Measurements from ENCODE around the gene SMG1.
"Not testable (repeated sequence)": the region's sequence is repeated elsewhere in the genome, so short reads cannot be mapped to it uniquely, and the experiment has no call there.

The SMG1 gene

DNA sequence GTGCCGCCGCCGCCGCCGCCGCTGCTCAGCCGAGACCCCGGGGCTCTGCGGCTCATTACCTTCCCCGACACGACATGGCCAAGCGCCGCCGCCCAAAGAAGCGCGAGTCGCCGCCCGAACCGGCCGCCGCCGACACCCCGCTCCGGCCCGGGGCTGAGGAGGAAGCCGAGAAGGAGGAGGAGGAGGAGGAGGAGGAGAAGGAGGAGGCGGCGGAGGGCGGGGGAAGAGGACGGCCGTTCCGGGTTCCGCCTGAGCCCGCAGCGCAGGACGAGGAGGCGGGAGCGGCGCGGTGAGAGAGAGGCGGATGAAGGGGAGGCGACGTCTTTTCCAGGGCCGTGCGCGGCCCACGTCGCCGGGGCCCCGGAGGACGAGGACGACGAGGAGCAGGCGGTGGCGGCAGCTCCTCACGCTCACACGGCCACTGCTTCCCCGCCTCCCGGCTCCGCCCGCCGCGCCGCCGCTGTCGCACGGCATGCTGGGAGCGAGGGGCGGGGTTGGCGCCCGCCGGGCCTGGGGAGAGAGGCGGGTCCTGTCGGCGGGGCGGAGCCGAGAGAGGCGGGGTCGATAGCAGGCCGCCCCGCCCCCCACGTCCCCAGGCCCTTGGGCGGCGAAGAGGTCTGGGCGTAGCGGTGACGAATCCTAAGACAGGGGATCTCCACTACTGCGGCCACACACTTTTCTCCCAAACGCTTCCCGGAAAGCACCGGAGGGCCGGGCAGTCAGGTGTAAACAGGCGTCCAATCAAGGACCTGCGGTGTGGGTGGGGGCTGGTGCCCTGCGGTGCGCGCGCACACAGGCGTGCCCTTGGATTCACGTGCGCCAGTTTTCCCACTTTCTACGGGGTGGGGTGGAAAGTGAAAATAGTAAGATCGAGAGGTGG lies at the start of gene SMG1:
Gene SMG1 (minus strand): TSS at position 423 of the 880 bp plus-strand sequence. CDS start 367 bp downstream, at position 56.
- peak; percentile 83 to 86 for DNase-seq (ENCODE audit: low read depth in 2 of 2)

DNA sequence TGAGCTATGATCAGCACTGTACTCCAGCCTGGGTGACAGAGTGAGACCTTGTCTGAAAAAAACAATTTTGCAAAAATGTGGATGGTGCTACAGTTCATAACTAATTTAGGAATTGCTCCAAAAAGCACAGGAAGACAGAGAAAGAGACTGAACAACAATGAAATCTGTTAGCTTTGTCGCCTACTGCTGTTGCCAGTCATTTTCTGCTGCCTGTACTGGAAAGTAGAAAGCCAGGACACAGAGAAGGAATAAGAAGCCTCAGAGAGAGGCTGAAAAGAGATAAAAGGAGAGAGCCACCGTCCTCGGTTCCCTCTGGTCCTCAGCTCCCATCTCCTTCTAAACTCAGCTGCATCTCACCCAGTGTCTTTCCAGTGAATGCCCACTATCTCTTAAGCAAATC lies 48.9 kb upstream of the SMG1 start:
- DNase-seq (ENCODE audit: low read depth in 2 of 2), result no peak

DNA sequence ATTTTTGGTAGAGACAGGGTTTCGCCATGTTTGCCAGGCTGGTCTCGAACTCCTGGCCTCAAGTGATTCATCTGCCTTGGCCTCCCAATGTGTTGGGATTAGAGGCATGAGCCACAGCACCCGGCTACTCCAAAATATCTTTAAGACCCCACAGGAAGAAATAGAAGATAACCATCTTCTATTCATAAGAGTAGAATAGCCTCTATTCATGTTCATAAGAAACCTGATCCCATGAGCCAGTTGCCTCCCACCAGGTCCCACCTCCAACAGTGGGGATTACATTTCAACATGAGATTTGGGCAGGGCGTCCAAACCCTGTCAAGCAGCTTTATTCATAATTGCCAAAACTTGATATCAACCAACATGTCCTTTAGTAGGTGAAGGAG lies 43.6 kb upstream of the SMG1 start:
- no peak for DNase-seq (ENCODE audit: low read depth in 2 of 2)

DNA sequence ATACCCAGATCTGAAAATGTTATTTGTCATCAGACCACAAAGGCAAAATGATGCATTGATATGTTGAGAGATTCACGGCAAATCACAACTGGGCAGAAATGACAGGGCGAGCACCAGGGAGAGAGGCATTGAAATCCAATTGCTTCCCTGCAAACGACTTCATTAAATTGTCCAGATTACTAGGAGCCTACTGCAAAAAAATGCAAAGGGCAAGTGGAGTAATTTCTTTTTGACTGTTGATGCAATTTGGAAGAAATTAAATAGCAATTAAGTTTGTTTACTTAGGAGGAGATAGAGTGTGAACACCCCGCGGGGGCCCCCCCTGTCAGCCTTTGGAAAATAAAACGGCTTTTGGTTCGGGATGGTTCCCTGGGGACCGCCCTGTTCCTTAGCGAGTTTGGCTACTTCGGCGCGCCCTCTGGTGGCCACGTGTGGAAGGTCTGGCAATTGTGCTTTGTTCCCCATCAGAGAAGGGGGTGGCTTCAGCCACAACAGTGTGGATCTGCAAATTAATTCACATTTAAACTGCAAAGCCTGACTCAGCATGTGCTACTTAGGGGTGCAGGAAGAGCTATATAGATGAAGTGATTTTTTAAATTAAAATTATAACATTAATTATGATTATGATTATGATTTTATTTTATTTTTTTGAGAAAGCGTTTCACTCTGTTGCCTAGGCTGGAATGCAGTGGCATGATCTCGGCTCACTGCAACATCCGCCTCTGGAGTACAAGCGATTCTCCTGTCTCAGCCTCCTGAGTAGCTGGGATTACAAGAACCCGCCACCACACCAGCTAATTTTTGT lies 43.0 kb upstream of the SMG1 start:
- peak; percentile 55 to 72 for DNase-seq (ENCODE audit: low read depth in 2 of 2)

DNA sequence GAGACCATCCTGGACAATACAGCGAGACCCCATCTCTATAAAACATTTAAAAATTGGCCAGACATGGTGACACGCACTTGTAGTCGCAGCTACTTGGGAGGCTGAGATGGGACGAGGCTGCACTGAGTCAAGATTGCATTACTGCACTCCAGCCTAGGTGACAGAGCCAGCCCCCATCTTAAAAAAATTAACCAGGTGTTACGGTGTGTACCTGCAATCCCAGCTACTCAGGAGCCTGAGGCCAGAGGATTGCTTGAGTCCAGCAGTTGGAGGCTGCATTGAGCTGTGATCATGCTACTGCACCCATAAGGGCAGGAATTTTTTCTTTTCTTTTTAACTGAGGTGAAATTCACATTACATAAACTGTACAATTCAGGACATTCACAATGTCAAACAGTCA lies 40.6 kb upstream of the SMG1 start:
- no peak for DNase-seq (ENCODE audit: low read depth in 2 of 2)

DNA sequence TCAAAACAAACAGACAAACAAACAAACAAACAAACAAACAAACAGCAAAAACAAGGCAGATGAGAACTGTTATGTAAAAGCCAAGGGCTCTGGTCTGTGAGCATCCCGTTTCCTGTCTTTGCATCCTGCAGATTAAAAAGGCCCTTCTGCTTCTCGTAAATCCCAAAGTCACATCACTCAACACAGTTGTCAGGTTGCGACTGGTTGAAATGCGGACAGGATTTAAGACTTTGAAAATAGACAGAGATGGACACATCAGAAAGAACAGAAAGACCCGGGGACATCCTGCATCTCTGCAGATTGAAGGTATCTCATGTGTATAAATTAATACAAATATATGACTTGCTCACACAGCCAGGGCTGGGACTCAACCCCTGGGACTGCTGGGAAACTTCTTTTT lies 39.3 kb upstream of the SMG1 start:
- DNase-seq (ENCODE audit: low read depth in 2 of 2), result no peak

DNA sequence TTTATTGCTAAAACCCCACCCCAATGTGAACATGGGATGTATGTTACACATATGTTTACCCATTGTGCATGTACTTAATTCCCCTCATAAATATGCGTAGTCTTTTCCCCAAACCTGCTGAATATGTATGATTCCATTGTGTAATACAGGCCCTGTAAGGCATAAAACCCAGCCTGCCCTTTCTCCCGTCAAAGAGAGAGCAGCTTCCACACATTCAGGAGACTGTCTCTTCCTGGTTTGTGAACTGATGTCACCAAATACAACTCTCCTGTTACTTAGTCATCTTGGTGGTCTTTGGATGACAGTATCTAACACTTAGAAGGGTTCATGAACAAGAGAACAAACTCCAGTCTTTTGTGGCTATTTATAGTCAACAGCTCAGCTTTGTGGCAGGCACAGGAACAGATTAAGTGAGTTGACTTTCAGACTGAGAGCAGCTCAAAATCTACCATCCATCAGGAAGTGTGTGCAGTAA lies 32.9 kb upstream of the SMG1 start:
- DNase-seq (ENCODE audit: low read depth in 2 of 2), result no peak

DNA sequence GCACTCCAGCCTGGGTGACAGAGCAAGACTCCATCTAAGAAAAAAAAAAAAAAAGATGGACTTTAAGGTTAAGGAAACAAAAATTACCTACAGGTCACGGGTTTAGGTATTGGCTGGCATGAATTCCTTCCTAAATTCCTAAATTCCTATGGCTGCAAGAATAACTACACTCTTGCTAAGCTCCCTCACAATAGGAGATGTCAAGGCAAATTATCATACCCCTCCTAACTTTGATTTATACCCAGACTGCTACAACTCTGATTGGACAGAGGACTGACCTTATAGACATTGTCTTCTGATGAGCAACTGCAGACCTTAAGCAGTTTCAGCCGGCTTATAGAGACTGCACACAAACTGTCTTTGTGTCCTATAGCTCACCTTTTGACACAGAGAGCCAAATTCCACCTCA lies 32.4 kb upstream of the SMG1 start:
- no peak for DNase-seq (ENCODE audit: low read depth in 2 of 2)

DNA sequence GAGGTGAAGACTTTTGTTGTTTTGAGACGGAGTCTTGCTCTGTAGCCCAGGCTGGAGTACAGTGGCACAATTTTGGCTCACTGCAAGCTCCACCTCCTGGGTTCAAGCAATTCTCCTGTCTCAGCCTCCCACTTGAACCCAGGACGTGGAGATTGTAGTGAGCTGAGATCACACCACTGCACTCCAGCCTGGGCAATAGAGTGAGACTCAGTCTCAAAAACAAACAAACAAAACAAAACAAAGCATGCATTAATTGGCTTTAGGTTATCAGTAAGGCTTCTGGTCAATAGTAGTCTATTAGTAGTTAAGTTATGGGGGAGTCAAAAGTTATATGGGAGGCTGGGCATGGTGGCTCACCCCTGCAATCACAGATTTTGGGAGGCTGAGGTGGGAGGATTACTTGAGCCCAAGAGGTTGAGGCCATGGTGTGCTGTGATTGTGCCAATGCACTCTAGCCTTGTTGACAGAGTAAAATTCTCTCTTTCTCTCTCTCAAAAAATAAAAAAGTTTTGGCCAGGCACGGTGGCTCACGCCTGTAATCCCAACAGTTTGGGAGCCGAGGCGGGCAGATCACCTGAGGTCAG lies 30.5 kb upstream of the SMG1 start:
- DNase-seq (ENCODE audit: low read depth in 2 of 2), result not testable (repeated sequence)

DNA sequence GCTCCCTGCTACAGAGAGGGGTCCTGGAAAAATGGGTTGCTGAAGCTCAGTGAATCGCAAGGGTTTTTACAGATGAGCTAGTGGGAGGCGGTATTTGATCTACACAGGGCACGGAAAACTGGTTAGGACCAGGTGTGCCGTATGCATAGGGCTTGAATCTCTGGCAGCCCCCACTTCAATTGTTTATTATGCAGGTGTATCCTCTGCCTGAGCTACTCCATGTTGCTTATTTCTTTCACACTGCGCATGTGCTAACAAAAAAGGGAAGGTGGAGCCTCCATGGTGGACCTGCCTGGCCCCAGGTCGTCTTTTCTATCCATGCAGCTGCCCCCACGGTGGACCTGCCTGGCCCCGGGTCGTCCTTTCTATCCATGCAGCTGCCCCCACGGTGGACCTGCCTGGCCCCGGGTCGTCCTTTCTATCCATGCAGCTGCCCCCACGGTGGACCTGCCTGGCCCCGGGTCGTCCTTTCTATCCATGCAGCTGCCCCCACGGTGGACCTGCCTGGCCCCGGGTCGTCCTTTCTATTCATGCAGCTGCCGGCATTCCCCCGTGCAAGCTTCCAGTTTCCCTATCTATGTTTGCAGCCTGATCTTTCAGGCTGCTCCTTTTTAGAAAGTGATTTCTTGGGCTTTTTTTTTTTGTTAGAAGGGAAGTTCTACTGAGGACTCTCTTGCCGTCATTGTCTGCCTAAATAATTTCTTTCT lies 29.8 kb upstream of the SMG1 start:
- DNase-seq (ENCODE audit: low read depth in 2 of 2), result not testable (repeated sequence)

DNA sequence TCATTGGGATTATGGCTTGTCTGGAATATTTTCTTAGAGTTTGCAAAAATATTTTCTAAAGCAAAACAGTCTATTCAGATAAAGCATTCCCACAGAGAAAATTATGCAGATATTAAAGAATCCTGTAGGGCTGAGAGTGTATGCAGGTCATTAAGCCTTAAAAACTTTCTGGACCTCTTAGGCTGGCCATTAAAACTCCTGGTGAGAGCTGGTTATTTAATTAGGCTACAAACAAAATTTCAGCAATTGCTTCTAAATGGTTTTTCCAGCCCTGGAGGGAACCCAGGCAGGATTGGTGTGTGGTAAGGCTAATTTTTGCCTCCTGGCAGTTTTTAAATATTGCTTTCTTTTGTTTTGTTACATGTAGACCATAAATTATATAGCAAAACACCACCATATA lies 27.3 kb upstream of the SMG1 start:
- no peak for DNase-seq (ENCODE audit: low read depth in 2 of 2)

DNA sequence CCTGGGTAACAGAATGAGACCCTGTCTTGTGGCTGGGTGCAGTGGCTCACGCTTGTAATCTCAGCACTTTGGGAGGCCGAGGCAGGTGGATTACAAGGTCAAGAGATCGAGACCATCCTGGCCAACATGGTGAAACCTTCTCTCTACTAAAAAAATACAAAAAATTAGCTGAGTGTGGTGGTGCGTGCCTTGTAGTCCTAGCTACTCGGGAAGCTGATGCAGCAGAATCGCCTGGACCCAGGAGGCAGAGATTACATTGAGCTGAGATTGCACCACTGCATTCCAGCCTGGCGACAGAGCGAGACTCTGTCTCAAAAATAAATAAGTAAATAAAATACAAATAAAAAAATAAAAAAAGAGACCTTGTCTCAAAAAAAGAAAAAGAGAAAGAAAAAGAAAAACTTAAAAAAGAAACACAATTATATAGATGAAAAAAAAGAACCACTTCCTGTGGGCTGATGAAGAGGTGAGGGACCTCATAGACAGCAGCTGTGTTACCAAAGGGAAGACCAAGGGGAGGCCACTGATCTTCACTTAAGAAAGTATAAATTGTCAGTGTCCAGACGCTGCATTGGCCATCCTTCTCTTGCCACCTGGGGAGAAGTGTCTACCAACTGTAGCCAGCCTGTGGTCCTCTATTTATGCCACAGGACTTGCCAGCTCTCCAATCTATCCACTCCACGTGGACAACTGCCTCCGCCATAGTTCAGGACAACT lies 24.4 kb upstream of the SMG1 start:
- DNase-seq (ENCODE audit: low read depth in 2 of 2), result no peak

DNA sequence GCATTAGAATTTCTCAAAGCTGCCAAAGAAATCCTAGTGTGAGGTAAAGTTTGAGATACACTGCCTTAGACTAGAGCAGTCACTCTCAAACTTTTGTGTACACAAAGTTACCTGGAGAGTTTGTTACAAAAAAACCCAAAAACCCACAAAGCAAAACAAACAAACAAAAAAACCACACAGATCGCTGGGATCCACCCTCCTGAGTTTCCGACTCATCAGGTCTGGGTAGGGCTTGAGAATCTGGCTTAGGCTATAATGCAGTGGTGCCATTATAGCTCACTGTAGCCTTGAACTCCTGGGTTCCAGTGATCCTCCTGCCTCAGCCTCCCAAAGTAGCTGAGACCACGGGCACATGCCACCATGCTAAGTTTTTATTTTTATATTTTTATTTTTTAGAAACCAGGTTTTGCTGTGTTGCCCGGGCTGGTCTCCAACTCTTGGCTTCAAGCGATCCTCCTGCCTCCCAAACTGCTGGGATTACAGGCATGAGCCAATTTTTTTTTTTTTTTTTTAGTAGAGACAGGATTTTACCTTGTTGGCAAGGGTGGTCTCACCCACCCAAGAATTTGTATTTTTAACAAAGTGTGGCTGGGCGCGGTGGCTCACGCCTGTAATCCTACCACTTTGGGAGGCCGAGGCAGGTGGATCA lies 22.3 kb upstream of the SMG1 start:
- DNase-seq (ENCODE audit: low read depth in 2 of 2), result no peak

DNA sequence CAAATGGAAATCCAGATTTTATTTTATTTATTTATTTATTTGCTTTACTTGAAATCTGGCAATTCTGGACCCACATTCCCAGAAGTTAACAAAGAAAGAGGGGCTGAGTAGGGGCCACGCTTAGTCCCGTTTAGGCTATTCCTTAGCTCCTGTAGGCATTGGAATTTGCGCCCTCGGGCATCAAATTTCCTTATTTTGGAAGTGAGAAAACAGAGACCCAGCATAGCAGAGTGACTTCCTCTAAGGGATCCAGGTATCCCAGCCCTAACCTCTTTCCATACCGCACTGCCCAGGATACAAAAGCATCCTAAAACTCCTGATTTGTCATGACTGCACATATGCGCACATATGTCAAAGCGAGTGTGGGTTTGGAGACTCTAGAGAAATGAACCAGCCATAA lies 19.0 kb upstream of the SMG1 start:
- no peak for DNase-seq (ENCODE audit: low read depth in 2 of 2)

DNA sequence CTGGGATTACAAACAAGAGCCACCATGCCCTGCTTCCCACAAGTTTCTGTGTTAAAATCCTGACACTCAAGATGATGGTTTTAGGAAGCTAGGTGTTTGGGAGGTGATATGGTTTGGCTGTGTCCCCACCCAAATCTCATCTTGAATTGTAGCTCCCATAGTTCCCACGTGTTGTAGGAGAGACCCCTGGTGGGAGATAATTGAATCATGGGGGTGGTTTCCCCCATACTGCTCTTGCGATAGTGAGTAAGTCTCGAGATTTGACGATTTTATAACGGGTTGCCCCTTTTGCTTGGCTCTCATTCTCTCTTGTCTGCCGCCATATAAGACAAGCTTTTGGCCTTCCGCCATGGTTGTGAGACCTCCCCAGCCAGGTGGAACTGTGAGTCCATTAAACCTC lies 17.2 kb upstream of the SMG1 start:
- DNase-seq (ENCODE audit: low read depth in 2 of 2), result no peak

DNA sequence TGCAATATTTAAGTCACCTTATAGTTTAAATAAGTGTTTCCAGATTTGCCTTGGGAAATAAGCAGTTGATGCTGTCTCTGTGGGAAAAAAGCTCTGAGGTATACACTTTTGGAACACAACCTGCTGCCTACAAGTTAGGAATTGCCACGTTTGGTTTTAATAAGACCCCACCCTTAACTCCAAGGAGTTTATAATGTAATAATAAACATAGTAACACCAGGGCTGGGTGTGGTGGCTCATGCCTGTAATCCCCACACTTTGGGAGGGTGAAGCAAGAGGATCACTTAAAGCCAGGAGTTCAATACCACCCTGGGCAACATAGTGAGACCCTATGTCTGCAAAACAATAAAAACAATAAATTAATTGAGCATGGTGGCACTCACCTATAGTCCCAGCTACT lies 15.9 kb upstream of the SMG1 start:
- DNase-seq (ENCODE audit: low read depth in 2 of 2), result no peak

DNA sequence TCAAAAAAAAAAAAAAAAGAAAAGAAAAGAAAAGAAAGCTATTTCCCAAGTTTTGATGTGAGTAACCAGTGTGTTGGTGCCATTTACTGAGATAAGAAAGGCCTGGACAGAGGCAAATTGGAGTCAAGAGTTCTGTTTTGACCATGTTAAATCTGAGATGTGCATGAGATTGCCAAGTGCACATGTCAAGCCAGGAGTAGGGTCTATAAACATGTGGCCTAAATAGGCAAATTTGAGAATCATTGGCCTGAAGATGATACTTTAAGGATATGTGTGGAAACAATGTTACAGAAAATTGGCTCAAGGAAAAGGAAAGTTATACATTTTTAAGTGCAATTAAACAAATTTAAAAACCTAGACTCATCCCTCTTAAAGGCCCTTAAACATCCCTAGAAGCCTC lies 15.3 kb upstream of the SMG1 start:
- DNase-seq (ENCODE audit: low read depth in 2 of 2), result no peak

DNA sequence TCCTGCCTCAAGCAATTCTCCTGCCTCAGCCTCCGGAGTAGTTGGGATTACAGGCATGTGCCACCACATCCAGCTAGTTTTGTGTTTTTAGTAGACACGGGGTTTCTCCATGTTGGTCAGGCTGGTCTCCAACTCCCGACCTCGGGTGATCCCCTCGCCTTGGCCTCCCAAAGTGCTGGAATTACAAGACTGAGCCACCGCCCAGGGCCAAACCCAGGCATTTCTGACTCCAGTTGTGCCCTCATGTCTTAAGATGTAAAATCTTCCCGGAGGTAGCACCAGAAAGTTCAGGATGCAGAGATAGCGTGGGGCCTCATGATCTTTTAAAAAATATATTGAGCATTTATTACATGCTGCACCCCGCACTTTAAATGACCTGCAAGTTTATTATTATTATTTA lies 12.8 kb upstream of the SMG1 start:
- no peak for DNase-seq (ENCODE audit: low read depth in 2 of 2)

DNA sequence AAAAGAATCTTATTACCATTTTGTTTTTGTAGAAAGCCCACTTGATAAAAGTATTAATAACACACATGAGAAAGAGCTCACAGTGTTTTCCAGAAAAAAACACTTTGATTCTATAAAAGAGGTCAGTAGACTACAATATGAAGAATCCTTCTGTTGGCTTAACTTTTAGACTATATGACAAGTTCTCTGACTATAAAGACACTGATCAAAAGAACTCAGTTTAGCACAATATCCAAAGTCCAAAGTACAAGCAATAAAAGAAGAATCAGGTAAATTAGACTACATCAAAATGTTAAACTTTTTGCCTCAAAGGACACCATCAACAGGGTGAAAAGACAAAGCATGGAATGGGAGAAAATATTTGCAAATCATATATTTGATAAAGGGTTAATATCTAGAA lies 11.2 kb upstream of the SMG1 start:
- DNase-seq (ENCODE audit: low read depth in 2 of 2), result no peak

DNA sequence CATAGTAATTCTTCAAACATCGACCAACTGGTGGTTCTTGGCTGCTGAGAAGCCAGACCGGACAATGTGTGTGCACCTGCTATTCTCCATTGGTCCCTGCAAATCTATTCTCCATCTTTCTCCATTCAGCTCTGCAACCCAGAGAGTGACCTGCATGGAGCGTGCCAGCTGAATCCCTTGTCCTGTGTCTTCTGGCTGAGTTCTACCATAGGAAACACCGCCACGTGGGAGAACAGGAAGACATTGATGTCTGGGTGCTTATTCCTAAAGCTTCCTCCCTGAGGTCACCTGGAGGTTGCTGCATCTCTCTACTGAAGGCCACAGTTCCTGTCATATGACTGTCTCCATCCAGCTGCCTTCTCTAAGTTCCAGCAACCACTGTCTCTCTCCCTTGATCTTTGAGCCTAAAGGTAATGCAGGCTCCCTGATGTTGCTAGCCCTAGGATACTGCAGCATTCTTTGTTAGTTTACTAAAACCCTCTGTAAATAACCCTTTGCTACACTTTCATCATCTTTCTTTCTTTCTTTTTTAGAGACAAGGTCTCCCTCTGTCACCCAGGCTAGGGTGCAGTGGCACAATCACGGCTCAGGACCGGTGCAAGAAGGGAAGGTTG lies 10.6 kb upstream of the SMG1 start:
- no peak for DNase-seq (ENCODE audit: low read depth in 2 of 2)
